ENCODE data around the gene CXXC5.
"Not testable (repeated sequence)": the region's sequence is repeated elsewhere in the genome, so short reads cannot be mapped to it uniquely, and the experiment has no call there.

The CXXC5 gene

GRCh38 chr5:139709582-139710318, 61.6 kb downstream of the CXXC5 start:
- no peak for TF ChIP-seq CTCF (IDR thresholded peaks at IDR 0.05; ENCODE audit: borderline replicate concordance, insufficient read depth, low read depth, low read length)
- peak overlapping the region; percentile 19 for H3K4me3 ChIP-seq (ENCODE audit: low read depth, low read length)

GRCh38 chr5:139710319-139711066, 62.3 kb downstream of the CXXC5 start:
- no peak for TF ChIP-seq CTCF (IDR thresholded peaks at IDR 0.05; ENCODE audit: borderline replicate concordance, insufficient read depth, low read depth, low read length)
- peak overlapping the region; percentile 47 for H3K4me3 ChIP-seq (ENCODE audit: low read depth, low read length)

- H3K4me3 ChIP-seq (ENCODE audit: low read depth, low read length) = peak overlapping the region; percentile 47
- TF ChIP-seq CTCF (IDR thresholded peaks at IDR 0.05; ENCODE audit: borderline replicate concordance, insufficient read depth, low read depth, low read length) = peak; percentile 37; the same call in 1 of the 2 replicates
Observed at GRCh38 chr5:139711067-139711905, 63.1 kb downstream of the CXXC5 start.

GRCh38 chr5:139711906-139712224, 63.7 kb downstream of the CXXC5 start:
- no peak for TF ChIP-seq CTCF (IDR thresholded peaks at IDR 0.05; ENCODE audit: borderline replicate concordance, insufficient read depth, low read depth, low read length)
- H3K4me3 ChIP-seq (ENCODE audit: low read depth, low read length) = peak overlapping the region; percentile 47

- H3K4me3 ChIP-seq (ENCODE audit: low read depth, low read length) = no peak overlapping the region
- TF ChIP-seq CTCF (IDR thresholded peaks at IDR 0.05; ENCODE audit: borderline replicate concordance, insufficient read depth, low read depth, low read length) = no peak
Observed at GRCh38 chr5:139712412-139712811, 64.3 kb downstream of the CXXC5 start.

- H3K4me3 ChIP-seq (ENCODE audit: low read depth, low read length) = not testable (repeated sequence)
Observed at GRCh38 chr5:139713898-139714297, 65.7 kb downstream of the CXXC5 start.

GRCh38 chr5:139717221-139717620, 69.1 kb downstream of the CXXC5 start:
- TF ChIP-seq CTCF (IDR thresholded peaks at IDR 0.05; ENCODE audit: borderline replicate concordance, insufficient read depth, low read depth, low read length) = no peak
- no peak overlapping the region for H3K4me3 ChIP-seq (ENCODE audit: low read depth, low read length)

- not testable (repeated sequence) for H3K4me3 ChIP-seq (ENCODE audit: low read depth, low read length)
Observed at GRCh38 chr5:139718403-139718802, 70.3 kb downstream of the CXXC5 start.

- not testable (repeated sequence) for H3K4me3 ChIP-seq (ENCODE audit: low read depth, low read length)
Observed at GRCh38 chr5:139719970-139720369, 71.8 kb downstream of the CXXC5 start.
